Activated T-helper 1 cell treated with Interleukin-2 at 50 U/mL for 16 hours (primary cell): Measurements from ENCODE around the gene HENMT1.

ENCODE experiments used
- DNase-seq: peaks from one replicate; pipeline ENCODE4 v3.0.0-alpha.2; 2020; ENCODE audit warnings: low read depth

The HENMT1 gene

DNA sequence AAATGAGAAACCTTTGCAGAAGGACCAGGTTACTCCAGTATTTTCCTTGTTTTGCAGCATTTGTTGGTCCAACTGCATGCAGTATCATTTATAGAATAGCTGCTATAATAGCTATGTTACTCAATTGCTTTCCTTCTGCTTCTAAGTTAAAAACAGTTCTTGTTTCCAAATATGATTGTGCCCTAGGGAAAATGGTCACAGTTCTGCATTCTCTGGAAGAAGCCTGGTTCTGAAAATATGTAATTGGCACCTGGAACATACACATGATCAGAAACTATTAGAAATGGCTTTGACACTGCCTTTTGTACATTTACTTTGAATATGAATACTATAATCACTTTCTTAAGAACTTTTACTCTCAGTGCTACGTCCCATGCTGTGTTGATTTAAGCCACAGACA lies 33.6 kb downstream of the HENMT1 start:
- no peak for DNase-seq

DNA sequence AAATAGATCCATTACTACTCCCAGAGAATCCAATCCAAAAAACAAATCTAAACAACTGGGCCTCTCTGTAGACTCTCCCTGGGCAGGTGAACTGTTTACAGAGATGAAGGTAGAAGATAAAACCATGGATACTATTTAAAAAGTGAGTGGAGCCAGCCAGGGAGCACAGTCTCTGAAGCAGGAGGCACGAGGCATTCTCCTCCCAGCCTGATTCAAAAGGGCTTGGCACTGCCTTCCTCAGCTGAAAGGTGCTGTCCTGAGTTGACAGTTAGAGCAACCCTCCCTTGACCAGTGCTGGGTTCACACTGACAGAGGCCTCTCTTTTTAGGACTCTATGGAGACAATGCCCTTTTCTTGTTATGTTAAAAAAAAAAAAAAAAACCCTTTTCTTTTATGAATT lies 36.8 kb downstream of the HENMT1 start:
- DNase-seq, result no peak

DNA sequence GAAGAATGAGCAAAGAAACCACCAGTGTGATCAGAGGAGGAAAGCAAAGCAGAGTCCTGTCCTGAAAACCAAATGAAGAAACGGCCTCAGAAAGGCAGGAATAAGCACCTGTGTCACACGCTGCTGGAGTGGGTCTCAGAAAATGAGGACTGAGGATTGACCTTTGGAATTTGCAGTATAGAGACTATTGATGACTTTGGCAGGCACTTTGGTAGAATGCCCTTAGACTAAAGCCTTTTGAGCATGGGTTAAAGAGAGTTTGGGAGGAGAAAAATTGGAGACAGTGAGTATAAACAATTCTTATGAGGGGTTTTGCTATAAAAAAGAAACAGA lies 43.2 kb downstream of the HENMT1 start:
- no peak for DNase-seq

DNA sequence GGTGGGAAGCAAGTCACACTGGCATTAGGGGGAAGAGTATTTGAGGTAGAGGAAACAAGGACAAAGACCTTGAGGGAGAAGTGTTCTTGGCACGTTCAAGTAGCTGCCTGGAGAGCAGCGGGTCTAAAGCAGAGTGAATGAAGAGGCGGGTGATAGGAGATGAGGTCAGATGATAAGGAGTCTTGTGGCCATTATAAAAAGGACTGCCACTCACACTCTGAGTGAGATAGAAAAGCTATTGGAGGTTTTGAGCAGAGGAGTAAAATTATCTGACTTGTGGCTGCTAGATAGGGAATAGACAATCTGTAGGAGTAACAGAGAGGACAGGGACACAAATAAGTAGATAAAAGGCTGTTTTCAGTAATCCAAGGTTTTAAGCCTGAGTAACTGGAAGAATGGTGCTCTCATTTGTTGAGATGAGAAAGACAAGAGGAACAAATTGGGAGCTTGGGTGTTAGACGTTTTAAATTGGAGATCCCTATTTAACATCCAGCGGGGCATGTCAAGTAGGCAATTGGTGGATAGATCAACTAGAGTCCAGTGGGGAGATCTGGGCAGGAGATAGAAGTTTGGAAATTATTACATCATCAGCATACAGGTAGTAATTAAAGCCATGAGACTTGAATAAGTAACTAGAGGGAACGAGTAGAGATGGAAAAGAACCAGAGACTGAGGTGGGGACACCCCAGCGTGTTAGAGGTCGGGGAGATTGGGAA lies 43.7 kb downstream of the HENMT1 start:
- DNase-seq, result no peak

DNA sequence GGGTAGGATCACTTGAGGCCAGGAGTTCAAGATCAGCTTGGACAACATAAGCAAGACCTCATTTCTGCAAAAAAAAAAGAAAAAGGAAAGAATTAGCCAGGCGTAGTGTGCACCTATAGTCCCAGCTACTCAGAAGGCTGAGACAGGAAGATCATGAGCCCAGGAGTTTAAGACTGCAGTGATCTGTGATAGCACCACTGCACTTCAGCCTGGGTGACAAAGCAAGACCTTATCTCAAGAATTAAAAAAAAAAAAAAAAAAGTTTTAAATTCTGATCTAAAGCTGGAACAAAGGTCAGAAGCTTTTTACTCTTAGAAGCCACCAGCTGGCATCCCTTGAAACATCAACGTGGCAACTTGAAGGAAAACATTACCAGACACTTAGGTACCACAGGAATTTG lies 45.3 kb downstream of the HENMT1 start:
- DNase-seq, result no peak

DNA sequence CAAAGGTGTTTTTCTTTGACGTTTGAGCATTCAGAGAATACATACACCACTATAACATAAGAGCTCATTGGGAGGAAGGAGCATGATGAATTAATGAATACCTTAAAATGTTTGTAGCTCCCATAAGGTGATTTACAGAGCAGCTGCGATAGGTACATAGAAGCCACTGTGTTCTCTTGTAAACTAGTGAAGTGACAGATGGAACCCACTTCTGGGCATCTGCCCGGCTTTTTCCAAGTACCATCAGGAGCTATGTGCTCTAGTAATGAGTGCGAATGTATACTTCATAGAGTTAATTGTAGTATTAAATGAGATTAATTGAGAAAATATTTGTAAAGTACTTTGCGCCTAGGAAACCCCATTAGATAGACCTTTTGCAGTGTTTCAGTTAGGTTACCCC lies 48.4 kb downstream of the HENMT1 start:
- no peak for DNase-seq

DNA sequence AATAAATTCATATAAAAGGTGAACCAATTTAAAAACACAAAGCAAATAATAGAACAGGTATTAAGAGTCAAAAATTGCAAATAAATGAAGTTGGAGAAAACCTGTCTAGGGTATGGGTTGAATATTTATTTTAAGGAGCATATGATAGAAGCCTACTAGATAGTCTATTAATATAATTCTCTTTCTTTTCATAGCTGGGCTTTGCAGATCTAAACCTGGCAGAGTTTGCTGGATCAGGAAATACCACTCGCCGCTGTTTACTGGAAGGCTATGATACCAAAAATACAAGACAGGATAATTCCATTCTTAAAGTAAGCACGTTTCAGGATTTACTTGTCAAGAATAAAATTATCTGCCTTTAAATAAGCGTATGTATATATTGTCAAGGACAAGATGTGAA lies 48.9 kb downstream of the HENMT1 start:
- DNase-seq, result no peak

DNA sequence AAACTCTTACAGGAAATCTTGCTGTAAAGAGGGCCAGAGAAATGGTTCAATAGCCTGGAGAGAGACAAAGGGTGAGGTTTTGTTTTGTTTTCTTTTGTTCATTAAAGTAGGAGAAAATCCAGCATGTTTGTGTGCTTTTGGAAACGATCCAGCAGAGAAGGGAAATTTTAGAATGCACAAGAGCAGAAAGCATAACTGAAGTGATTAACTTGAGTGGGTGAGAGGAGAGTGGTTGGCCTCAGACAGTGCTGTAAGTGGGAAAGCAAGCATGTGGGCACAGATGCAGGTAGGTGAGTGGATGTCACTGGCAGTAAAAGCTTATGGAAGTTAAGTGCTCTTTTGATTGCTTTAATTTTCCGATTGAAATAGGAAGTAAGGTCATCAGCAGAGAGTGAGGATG lies 50.8 kb downstream of the HENMT1 start:
- no peak for DNase-seq

DNA sequence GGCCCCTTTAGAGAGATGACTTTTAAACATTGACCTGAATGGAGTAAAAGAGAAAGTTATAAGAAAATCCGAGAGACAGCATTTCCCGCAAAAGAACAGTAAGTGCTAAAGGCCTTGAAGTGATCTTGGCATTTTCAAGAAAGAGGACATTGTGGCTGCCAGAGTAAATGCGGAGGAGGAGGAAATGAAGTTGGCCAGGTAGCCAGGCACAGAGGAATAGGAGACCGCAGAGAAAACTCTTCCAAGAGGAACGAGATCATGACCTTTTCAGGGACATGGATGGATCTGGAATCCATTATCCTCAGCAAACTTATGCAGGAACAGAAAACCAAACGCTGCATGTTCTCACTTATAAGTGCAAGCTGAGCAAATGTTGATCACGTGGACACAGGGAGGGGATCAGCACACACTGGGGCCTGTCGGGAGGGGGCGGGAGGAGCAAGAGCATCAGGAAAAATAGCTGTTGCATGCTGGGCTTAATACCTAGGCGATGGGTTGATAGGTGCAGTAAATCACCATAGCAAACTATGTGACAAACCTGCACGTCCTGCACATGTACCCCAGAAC lies 51.3 kb downstream of the HENMT1 start:
- DNase-seq, result no peak

DNA sequence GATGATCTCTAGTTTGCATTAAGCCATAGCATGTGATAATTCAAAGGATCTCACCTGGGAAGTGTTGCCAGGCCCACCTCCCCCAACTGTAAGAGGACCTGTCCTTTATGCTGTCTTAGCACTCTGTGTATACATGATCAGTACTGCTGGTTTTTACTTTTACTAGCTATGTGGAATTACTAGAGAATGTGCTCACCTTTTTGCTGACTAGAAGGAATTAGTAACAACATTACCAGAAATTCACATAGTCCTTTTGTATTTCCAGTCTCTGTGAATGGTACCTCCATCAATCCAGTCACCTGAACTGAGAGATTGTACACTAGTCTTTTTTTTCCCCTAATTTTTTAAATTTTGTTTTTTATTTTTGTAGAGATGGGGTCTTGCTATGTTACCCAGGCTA lies 54.4 kb downstream of the HENMT1 start:
- no peak for DNase-seq

DNA sequence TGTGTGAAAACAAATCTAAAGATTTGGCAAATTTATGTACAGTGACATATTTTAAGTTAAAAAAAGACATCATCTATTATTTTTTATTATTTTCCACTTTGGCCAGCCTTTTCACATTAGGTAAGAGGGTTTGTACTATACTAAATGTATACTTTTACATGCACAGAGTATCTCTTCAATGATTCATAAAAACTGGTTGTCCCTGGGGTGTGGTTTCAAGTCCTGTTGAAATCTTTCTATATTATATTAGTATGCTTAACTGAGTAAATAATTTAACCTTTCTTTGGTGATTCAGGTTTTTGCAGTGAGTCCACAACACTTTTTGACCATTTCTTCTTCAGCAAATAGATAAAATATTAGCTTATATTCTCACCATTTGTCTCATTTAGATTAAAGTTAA lies 55.3 kb downstream of the HENMT1 start:
- no peak for DNase-seq

DNA sequence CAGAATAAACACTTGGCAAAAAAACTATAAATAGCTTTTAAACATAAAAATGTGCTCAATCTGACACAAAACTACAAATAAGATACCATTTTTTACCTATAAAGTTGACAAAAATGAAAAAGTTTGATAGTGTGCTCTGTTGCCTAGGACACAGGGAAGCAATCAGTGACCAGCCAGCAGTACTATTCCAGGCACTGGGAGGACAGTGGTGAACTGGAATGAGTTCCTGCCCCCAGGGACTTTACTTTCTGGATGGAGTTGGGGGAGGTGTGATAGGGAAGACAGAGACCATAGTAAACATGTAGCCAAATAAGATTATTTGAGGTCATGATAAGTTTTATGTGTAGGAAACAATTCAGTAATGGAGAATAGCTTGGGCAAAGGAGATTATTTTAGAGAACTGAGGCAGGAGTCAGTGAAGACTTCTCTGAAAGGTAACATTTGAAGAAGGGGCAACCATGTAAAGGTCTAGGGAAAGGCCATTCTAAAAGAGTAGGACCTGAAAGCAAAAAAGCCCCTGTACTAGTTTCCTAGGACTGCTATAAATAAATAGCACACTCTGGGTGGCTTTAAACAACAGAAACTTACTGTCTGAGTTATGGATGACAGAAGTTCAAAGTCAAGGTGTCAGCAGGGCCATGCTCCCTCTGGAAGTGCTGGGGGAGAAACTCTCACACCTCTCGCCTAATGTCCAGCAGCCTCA lies 59.0 kb downstream of the HENMT1 start:
- no peak for DNase-seq

DNA sequence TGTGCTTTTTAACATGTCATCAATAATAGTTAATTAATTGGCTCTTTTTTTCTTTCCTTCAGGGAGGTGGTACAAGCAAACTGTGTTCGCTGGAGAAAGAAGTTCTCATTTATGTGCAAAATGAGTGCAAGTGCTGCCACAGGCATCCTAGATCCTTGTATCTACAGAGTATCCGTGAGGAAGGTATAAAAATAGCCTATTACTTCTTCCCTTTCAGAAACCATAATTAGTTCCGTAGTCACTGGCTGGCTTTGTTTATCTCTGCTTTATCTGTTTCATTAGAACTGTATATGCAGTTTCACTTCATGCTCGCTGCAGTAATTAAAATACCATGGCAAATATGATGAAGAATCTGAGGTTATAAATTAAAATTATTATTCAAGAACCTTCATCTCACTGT lies 60.4 kb downstream of the HENMT1 start:
- DNase-seq, result no peak

DNA sequence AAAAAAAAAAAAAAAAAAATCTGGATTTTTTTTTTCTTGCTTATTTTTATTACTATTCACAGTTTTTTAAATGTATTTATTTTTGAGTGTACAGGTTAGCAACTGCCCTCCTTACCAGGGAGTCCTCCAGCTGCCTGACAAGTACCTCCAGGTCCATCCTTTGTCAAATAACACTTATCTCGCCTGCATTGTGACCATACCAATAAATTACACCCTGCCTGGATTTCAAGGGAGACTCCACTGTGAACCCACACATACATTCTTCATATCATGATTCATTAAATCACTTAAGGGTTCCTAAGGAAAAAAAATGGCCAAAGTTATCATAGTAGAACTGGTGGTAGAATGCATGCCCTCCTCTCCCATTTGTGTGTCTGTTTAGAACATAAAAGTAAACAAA lies 62.6 kb downstream of the HENMT1 start:
- no peak for DNase-seq
